M059J (cell line): Measurements from ENCODE around the gene NUCB1. TPM values are rescaled to one million over a fixed set of nuclear protein-coding genes. Genes with fewer than 3 reads are reported as not detected.
A peak's percentile ranks its signal among the peaks of the same experiment; 100 is the strongest.
"Not testable (repeated sequence)": the region's sequence is repeated elsewhere in the genome, so short reads cannot be mapped to it uniquely, and the experiment has no call there.

Experiments used
- DNase-seq: peaks from one replicate; pipeline ENCODE4 v3.0.0-alpha.2; 2012; ENCODE audit warnings: low read depth
- total RNA-seq: library from RNA; depleted of rRNA; stranded (reverse); fragments of >200 nt; shearing (Covaris generic); gene quantifications from 2 replicates; pipeline ENCODE4 v1.2.3, GENCODE V29; 2014

Gene NUCB1
- total RNA-seq, 1 experiment from 2014 or later: 301 TPM

- no peak for DNase-seq
Measured at GRCh38 chr19:48905664-48906063, 5.6 kb downstream of the NUCB1 start.

- DNase-seq: no peak
Measured at GRCh38 chr19:48906324-48906723, 6.2 kb downstream of the NUCB1 start.

DNA sequence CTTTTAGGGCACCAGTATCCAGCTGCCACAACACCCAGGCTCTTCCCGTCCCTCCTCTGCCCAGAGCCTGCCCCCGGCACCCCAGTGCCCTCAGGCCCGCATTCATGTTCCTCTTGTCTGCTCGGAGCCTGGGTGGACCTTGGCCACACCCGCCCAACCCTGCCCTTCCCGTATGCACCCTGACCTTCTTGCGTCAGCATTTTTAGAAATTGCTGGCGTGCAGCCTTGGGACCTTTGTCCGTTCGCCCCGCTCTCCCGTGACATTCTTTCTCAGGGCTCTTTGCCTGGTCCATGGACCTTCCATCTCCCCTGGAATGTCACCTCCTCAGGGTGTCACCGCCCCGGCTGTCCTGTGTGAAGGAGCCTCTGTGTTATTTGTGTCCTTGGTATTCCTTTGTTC, 7.6 kb downstream of the NUCB1 start:
- no peak for DNase-seq

GRCh38 chr19:48909424-48910077, 9.4 kb downstream of the NUCB1 start:
- not testable (repeated sequence) for DNase-seq

DNA sequence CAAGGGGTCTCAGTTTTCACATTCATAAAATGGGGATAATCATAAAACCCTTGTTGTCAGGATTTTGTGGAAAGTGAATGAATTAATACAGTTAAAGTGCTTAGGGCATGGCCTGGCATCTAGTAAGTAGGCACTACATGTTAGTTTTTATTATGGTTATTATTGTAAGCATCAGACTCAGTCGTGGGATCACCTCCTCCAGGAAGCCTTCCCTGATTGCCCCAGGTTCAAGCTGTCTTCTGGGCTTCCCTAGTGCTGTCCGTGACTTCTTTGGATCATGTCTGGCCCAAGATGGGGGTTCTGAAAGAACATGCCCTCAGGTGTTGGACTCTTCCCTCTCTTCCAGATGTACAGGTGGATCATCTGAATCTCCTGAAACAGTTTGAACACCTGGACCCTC, 10.7 kb downstream of the NUCB1 start:
- no peak for DNase-seq

GRCh38 chr19:48913114-48913889, 13.2 kb downstream of the NUCB1 start:
- DNase-seq: peak; percentile 50

GRCh38 chr19:48914181-48914580, 14.1 kb downstream of the NUCB1 start:
- no peak for DNase-seq

DNA sequence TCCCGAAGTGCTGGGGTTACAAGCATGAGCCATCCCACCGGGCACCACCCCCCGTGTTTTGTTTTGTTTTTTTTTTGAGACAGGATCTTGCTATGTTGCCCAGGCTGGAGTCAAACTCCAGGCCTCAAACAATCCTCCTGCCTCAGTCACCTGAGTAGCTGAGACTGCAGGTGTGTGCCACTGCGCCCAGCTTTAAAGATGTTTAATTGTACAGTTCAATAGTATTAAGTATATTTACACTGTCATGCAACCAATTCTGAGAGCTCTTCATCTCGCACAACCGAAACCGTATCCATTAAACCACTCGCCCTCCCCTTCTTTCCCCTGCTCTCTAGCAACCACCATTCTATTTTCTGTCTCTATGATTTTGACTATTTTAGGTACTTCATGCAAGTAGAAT, 15.6 kb downstream of the NUCB1 start:
- DNase-seq: no peak

DNA sequence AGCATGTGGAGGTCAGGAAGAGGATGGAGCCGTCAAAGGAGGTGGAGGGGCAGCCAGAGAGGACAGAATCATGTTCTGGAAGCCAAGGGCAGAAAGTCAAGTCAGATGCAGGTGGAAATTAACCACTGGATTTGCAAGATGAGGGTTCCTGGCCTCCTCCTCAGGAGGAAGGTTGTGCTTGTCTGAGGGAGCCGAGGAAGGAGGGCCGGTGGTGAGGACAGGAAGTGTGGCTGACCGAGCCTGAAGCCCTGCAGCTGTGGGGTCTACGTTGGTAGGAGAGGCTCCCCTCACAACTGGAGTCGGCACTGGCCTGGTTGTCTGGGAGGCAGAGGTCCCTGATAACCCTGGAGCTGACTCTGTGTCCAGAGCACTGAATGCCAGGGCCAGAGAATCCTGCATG, 18.0 kb downstream of the NUCB1 start:
- DNase-seq: no peak

DNA sequence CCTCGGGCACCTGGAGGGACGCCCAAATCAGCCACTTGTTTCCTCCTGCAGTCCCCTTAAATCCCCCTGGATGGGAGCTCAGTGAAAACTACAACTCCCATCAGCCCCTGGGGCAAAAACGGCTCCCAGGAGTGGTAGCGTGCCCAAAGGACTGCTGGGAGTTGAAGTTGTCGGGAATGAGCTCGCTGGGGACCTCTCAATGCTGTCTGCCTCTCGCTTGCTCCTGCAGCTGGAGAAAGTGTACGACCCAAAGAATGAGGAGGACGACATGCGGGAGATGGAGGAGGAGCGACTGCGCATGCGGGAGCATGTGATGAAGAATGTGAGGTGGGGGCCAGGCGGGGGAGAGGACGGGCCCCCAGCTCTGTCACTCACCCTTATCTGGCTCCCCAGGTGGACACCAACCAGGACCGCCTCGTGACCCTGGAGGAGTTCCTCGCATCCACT, 18.7 kb downstream of the NUCB1 start:
- DNase-seq: peak; percentile 40

- not testable (repeated sequence) for DNase-seq
Measured at GRCh38 chr19:48919271-48919670, 19.2 kb downstream of the NUCB1 start.

DNA sequence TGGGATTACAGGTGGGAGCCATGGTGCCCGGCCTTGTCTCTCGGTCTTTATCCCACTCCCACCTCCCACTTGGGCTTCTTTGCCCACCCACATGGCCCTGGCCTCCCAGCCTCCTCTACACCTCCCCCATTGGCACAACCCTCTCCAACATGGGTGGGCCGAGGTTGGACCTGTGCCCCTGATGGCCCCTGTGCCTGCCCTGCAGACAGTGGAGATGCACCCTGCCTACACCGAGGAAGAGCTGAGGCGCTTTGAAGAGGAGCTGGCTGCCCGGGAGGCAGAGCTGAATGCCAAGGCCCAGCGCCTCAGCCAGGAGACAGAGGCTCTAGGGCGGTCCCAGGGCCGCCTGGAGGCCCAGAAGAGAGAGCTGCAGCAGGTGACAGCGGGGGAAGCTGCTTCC, 20.8 kb downstream of the NUCB1 start:
- DNase-seq: no peak

- DNase-seq: no peak
Measured at GRCh38 chr19:48921721-48922500, 21.8 kb downstream of the NUCB1 start.

DNA sequence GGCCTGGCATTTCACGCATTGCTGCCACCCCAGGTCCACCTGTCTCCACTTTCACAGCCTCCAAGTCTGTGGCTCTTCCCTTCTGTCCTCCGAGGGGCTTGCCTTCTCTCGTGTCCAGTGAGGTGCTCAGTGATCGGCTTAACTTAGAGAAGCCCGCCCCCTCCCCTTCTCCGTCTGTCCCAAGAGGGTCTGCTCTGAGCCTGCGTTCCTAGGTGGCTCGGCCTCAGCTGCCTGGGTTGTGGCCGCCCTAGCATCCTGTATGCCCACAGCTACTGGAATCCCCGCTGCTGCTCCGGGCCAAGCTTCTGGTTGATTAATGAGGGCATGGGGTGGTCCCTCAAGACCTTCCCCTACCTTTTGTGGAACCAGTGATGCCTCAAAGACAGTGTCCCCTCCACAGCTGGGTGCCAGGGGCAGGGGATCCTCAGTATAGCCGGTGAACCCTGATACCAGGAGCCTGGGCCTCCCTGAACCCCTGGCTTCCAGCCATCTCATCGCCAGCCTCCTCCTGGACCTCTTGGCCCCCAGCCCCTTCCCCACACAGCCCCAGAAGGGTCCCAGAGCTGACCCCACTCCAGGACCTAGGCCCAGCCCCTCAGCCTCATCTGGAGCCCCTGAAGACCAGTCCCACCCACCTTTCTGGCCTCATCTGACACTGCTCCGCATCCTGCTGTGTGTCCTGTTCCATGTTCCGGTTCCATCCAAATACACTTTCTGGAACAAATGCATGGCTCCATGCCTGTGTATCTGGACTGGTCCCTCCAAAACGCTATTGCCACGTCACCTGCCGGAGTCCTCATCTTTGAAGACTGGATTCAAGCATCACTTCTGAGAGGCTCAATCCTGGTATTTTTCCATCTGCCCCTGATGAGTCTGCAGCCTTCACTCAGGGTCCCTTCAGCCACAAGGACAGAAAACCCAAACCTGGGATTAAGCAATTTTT, 22.7 kb downstream of the NUCB1 start:
- DNase-seq: no peak

- peak; percentile 95 for DNase-seq
Measured at GRCh38 chr19:48925240-48925843, 25.2 kb downstream of the NUCB1 start.

DNA sequence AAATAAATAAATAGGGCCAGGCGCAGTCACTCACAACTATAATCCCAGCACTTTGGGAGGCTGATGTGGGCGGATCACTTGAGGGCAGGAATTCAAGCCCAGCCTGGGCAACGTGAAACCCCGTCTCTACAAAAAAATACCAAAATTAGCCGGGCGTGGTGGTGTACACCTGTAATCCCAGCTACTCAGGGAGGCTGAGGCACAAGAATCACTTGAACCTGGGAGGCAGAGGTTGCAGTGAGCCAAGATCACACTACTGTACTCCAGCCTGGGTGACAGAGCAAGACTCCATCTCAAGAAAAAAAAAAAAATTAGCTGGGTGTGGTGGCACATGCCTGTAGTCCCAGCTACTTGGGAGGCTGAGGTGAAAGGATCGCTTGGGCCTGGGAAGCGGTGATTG, 25.8 kb downstream of the NUCB1 start:
- not testable (repeated sequence) for DNase-seq

GRCh38 chr19:48926909-48927308, 26.8 kb downstream of the NUCB1 start:
- peak; percentile 97 for DNase-seq

DNA sequence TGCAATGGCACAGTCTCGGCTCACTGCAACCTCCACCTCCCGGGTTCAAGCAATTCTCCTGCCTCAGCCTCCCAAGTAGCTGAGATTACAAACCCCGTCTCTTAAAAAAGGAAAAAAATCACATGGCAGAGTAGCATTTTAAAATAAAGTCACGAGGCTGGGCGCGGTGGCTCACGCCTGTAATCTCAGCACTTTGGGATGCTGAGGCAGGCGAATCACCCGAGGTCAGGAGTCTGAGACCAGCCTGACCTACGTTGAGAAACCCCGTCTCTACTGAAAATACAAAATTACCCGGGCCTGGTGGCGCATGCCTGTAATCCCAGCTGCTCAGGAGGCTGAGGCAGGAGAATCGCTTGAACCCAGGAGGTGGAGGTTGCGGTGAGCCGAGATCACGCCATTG, 27.6 kb downstream of the NUCB1 start:
- not testable (repeated sequence) for DNase-seq

- no peak for DNase-seq
Measured at GRCh38 chr19:48928164-48929025, 28.3 kb downstream of the NUCB1 start.

DNA sequence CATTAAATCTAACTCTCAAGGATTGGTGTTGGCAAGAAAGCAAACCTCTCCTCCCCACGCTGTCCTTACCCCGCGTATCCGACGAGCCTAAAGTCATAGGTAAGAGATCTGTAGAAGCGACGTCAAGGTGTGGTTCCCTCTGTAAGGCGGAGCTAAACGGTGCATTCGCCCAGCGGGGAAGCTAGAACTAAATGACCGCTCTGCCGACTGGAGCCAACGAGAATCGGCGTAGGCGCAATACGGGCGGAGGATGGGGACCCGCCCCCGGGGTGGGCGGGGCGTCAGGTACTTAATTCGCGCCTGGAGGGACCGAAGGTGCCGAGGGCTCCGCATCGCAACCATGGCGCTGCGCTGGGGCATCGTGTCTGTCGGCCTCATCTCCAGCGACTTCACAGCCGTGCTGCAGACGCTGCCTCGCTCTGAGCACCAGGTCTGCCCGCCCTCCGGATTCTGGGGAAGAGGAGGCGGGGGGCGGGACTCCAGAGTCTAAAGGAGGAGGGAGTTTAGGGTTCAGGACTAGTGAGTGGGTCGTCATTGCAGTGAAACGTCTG, 33.3 kb downstream of the NUCB1 start, which contains the start of gene DHDH:
DHDH (plus strand) TSS at position 318 of the 551 bp plus-strand sequence; CDS start at position 341, 23 bp downstream.
- peak; percentile 80 for DNase-seq
